A549 (cell line): ENCODE data around the gene FGF14.

Source experiments
- HMGXB4 ChIP-seq: fragments of 250-450 bp; sonication (Bioruptor Pico); IDR thresholded peaks from 2 replicates; pipeline ENCODE4 v1.5.0; 2021; ENCODE audit warnings: mild to moderate bottlenecking, moderate library complexity, borderline replicate concordance
- MAFK ChIP-seq: fragments of 450-650 bp; IDR thresholded peaks from 2 replicates; pipeline ENCODE4 v1.6.1; 2014; ENCODE audit not compliant: partially characterized antibody
- MAX ChIP-seq: IDR thresholded peaks from 2 replicates; pipeline ENCODE4 v1.6.1; 2012
- REST ChIP-seq: fragments of 200-600 bp; sonication (generic); IDR thresholded peaks from 2 replicates; pipeline ENCODE4 v1.6.1; 2016; ENCODE audit warnings: antibody characterized with exemption, mild to moderate bottlenecking, moderate library complexity

GRCh38 chr13:102327119-102327617 is 74.7 kb downstream of the FGF14 start:
- TF ChIP-seq REST = no peak
- TF ChIP-seq MAX = no peak
- no peak for TF ChIP-seq MAFK
- no peak for TF ChIP-seq HMGXB4 (CRISPR knock-in tag)
